NOMO-1 treated with DMSO at 0.1 percent for 48 hours (cell line): ENCODE data around the gene PHF21B.

Source experiments
- DNase-seq: peaks from one replicate; lab custom pipeline; 2025; ENCODE audit not compliant: unreplicated experiment; lab: John Stamatoyannopoulos, UW

The PHF21B gene

GRCh38 chr22:44847380-44847779 is 162.4 kb downstream of the PHF21B start:
- DNase-seq, result no peak

DNA sequence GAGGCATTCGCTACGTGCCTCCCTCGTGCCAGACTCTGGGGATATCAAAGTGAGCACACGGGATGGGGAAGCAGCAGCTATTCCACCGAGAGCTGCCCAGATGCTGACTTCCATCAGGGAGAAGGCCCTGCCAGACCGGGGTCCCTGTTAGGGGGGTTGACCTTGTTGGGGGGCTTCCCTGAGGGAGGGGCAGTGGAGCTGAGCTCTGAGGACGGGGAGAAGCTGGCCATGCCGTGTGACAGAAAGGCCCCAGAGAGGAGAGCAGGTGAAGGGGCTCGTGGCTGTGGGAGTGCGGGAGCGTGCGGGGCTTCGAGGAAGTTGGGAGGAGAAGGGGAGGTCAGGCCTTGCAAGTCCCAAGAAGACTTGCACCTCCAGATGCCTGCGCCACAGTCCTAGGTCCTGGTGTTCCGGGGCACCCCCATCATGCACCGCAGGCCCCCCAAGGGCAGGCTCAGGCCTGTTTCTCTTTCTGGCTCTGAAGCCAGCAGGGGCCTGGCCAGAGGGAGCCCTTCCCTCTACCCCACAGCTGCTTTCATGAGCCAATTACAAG is 163.0 kb downstream of the PHF21B start:
- DNase-seq, result no peak

DNA sequence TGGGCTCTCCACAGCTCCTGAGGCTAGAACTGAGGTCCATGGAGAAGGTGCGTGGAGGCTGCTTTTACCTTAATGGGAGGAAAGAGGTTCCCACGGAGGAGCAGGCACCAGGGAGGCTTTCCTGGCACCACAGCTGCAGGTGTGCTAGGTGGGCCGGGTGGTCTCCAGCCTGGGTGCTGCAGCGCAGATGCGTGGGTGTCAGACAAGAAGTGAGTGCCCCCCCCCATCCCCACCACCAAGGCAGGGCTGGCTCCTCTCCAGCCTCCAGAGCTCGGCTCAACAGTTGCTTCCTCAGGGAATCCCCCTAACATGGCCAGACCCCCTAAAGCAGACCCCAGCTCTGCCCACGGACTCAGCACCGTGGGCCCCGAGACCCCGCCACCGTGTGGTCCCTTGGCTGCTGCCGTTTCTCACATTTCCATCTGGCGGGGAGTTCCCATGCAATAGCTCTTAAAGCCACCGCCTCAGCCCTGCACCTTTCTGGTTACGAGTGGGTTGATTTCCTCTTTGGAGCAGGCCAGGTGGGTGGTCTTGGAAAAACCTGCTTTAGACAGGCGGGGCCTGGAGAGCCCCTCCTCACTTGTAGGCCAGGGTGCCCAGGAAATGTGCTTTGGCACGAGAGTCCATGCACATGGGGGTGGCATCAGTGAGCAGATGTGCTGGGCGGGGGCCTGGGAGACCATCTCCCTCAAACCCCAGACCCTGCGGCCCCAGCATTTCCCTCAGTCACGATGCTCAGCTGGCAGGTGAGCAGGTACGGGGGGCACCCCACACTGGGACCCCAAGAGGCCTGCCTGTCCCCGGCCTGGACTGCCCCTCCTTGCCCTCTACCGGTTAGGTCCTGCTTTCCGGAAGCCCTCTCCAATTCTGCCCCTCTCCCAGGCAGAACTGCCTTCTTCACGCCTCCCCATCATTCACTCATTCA is 163.7 kb downstream of the PHF21B start:
- DNase-seq, result no peak

GRCh38 chr22:44845191-44845590 is 164.6 kb downstream of the PHF21B start:
- DNase-seq, result no peak

DNA sequence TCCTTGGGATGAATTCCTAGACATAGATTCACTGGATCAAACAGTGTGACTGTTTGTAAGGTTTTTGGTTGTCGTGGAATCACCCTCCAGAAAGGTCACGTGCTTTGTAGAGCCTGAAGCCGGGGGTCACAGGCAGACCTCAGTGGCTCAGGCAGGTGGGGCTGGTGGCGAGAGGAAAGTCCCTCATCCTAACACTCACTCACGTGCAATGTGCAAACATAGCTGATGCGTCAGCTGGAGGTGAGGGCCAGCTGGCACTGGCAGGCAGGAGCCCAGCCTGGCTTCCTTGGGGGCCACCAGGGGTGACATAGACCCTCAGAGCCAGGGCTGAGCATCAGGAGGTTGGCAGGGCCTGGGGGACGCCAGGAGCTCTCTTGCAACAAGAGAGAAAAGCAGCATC is 167.4 kb downstream of the PHF21B start:
- no peak for DNase-seq

GRCh38 chr22:44840611-44841322 is 169.0 kb downstream of the PHF21B start:
- no peak for DNase-seq

DNA sequence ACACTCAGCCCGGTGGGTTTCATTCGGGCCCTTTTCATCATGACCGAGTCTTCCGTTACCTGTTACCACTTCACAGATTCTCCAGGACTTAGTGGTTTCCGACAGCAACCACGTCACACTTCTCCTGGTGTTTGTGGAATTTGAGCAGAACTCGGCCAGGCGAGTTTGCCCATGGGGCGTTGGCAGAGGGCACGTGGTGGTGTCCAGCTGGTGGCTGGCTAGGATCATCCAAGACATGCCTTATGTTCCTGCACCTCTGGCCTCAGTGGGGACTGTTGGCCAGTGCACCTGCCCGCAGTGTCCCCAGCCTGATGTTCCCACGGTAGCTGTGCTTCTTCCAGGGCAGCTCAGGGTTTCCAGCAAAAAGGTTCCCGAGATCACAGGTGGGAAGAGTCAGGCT is 170.1 kb downstream of the PHF21B start:
- no peak for DNase-seq

DNA sequence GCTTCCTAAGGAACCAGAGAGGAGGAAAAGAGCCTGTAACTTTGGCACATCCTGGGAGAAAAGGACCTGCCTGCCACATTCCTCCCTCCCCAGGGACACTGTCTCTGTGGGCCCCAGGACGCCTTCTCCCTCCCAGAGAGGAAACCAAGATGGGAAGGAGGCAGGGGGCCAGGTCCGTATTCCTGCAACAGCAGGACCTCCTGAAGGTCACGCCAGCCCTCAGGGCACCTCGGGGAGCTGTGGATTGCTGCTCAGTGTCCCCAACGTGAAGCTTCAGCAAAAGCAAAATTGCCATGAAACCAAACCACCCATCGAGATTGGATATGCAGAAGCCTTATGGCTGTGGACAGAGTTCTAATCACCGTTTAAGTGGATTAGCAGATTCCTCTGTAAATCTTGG is 170.7 kb downstream of the PHF21B start:
- no peak for DNase-seq

- no peak for DNase-seq
Measured at GRCh38 chr22:44838316-44839016, 171.3 kb downstream of the PHF21B start.

DNA sequence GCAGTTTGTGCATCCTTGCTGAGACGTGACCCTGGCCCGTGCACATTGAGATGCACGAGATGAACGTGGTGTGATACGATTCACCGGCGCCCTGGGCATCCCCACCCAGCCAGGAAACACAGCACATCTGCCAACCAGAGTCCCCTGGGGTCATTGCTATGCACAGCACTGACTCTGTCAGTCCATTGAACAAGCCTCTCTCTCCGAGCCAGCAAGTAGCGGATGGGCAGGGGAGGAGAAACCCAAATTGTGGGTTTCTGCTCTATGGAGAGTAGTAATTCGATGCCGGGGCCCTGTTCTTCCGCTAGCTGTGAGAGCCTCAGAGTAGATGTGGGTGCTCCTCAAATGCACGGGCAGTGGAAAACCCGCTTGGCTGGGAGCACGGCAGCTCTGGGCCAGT is 172.3 kb downstream of the PHF21B start:
- no peak for DNase-seq

GRCh38 chr22:44834065-44834464 is 175.7 kb downstream of the PHF21B start:
- no peak for DNase-seq

DNA sequence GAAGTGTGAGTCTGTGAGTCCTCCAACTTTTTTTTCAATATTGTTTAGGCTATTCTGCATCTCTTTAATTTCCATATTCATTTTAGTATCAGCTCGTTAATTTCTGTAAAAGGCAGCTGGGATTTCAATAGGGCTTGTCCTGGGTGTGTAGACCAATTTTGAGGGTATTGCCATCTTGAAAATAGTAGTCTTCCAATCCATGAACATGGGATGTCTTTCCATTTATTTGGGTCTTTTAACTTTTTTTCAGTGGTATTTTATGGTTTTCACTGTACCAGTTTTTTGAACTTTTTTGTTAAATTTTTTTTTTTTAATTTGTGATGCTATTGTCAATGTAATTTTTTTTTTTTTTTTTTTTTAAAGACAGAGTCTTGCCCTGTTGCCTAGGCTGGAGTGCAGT is 177.9 kb downstream of the PHF21B start:
- no peak for DNase-seq
